Pancreas (tissue), 10 donors: ENCODE data around the gene MEAF6. TPM values are rescaled to one million over a fixed set of nuclear protein-coding genes. Genes with fewer than 3 reads are reported as not detected.
"Not testable (repeated sequence)": the region's sequence is repeated elsewhere in the genome, so short reads cannot be mapped to it uniquely, and the experiment has no call there.

Source experiments
- ATAC-seq, 4 donors: fragments of 200-7000 bp; cut with Tn5 transposase; one replicate each; pipeline versions ENCODE4 v1.8.0 to v1.9.1; 2020; ENCODE audit warnings: mild to moderate bottlenecking in 4 of 4, moderate library complexity in 4 of 4
- DNase-seq, 6 donors: peaks; one replicate each; pipeline ENCODE4 v3.0.0-alpha.2; 2020
- FAIRE-seq: peaks from 2 replicates; lab custom pipeline; 2012; peaks lifted over from hg19 to GRCh38; lab: Jason Lieb, UNC
- H3K27ac ChIP-seq, 4 donors: fragments of 200-600 bp; sonication (generic); 1 replicate in 3 of 4; 2 replicates in 1 of 4; pipeline versions ENCODE4 v1.5.0 to v1.8.0; 2020
- H3K27me3 ChIP-seq, 4 donors: fragments of 200-600 bp; one replicate each; pipeline ENCODE4 v1.8.0; 2021
- H3K36me3 ChIP-seq, 3 donors: fragments of 200-600 bp; sonication (generic) in 1 of 3; one replicate each; pipeline versions ENCODE4 v1.5.0 to v1.8.0; 2020 to 2021
- H3K4me1 ChIP-seq, 3 donors: fragments of 200-600 bp; one replicate each; pipeline ENCODE4 v1.8.0; 2021
- H3K4me3 ChIP-seq, 4 donors: fragments of 200-600 bp; sonication (generic) in 2 of 4; one replicate each; pipeline versions ENCODE4 v1.5.0 to v1.8.0; 2020 to 2021
- H3K9me3 ChIP-seq, 4 donors: fragments of 200-600 bp; one replicate each; pipeline ENCODE4 v1.8.0; 2021
- WGBS, 2 donors: extraction: QIAGEN DNeasy Blood & Tissue Kit; methylation state at CpG; one replicate each; pipeline ENCODE4 v1.1.7; 2013; 5-methylcytosine and 5-hydroxymethylcytosine counted together
- intact Hi-C, 3 donors: fragments of 100-400 bp; cut with DNase I; formaldehyde crosslinking; loops; one replicate each; pipeline versions ENCODE4 v1.11.1 to v1.14.2; 2022
- polyA plus RNA-seq, 2 donors: library from polyadenylated mRNA; stranded (reverse); fragments of 200-250 nt; gene quantifications; one replicate each; pipeline ENCODE4 v1.2.3, GENCODE V29; 2013
- total RNA-seq, 6 donors: library from RNA; stranded (reverse); fragmentation: NEBNext Ultra II Directional in 4 of 6; extraction: Animal tissue kit (Norgen Biotek cat#: 25700) in 4 of 6; gene quantifications; one replicate each; pipeline versions ENCODE4 v1.2.1 to v1.2.4, GENCODE V29; 2021 to 2023
- TF ChIP-seq, protein P1 (sequence below), 4 donors: fragments of 200-600 bp; sonication (generic) in 3 of 4; IDR thresholded peaks; one replicate each; pipeline versions ENCODE4 v1.5.0 to v1.8.0; 2021; ENCODE audit warnings: antibody characterized with exemption in 4 of 4
- donor health status: healthy with polysubstance abuse.
- donor health status: DM: no; HTN: no; CAD: no; lungs with moderate emphysema.
- donor health status: DM: no; HTN: no; CAD: no.
- donor health status: control.
- donor health status: control.
- donor health status: Bipolar disorder and iron deficiency.
- donor health status: DM: yes; HTN: yes; CAD: no.
- donor health status: DM: no; HTN: no; CAD: no.
- donor health status: DM: no; HTN: no; CAD: no.
- donor health status: DM: yes; HTN: yes; CAD: no.

Gene MEAF6
- total and polyA plus RNA-seq, 8 donors, result 26.1 to 59.8 (median 28.3) TPM

DNA sequence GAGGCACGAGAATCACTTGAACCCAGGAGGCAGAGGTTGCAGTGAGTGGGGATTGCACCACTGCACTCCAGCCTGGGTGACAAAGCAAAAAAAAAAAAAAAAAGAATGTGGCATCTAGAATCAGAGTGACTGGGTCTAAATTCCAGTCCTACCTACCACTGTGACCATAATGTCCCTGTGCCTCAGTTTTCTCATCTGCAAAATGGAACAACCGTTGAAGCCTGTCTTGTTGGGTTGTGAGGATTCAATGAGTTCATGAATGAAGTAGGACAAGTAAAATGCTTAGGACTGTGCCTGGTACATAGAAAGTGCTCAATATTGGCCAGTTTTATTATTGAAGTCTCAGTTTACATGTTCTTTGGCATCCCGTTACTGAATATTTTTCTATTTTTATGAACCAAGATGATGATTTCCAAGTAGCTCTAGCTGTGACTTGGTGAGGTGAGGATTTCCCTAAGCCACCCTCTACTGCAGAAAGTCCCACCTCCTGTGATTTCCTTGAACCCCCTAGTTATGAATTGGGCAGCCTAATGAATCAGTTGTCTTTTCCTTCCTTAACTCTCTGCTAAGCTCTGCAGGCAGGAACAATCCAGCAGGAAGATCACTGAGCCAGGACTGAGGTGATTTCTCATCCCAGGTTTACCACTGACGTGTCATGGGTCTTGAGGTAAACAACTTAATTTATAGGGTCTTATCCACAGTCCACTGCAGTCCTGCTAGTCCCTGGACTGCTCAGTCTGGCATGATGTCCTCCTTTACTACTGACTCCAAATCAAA lies 18.9 kb upstream of the MEAF6 start:
- WGBS, 2 donors, result 87 to 97% methylated on average over 4 of the region's 4 CpGs
- H3K36me3 ChIP-seq, result peaks cover 0 to 11% (median 3%) of the 10 kb centered on the region in 3 donors
- FAIRE-seq (no peak), ATAC-seq (peak in 1 of 4 donors; percentile 8), DNase-seq (no peak)
- intact Hi-C loops, result no loop called here
- TF ChIP-seq, protein P1, sequence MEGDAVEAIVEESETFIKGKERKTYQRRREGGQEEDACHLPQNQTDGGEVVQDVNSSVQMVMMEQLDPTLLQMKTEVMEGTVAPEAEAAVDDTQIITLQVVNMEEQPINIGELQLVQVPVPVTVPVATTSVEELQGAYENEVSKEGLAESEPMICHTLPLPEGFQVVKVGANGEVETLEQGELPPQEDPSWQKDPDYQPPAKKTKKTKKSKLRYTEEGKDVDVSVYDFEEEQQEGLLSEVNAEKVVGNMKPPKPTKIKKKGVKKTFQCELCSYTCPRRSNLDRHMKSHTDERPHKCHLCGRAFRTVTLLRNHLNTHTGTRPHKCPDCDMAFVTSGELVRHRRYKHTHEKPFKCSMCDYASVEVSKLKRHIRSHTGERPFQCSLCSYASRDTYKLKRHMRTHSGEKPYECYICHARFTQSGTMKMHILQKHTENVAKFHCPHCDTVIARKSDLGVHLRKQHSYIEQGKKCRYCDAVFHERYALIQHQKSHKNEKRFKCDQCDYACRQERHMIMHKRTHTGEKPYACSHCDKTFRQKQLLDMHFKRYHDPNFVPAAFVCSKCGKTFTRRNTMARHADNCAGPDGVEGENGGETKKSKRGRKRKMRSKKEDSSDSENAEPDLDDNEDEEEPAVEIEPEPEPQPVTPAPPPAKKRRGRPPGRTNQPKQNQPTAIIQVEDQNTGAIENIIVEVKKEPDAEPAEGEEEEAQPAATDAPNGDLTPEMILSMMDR (IDR thresholded peaks at IDR 0.05), result no peak
- no peaks in the 10 kb centered on the region for H3K9me3 ChIP-seq
- H3K4me1 ChIP-seq, result peaks cover 0 to 11% (median 0%) of the 10 kb centered on the region in 3 donors
- H3K27ac ChIP-seq, result peak overlapping the region; percentile 30 to 79 (median 65)
- H3K27me3 ChIP-seq, result no peaks in the 10 kb centered on the region
- no peak overlapping the region for H3K4me3 ChIP-seq

DNA sequence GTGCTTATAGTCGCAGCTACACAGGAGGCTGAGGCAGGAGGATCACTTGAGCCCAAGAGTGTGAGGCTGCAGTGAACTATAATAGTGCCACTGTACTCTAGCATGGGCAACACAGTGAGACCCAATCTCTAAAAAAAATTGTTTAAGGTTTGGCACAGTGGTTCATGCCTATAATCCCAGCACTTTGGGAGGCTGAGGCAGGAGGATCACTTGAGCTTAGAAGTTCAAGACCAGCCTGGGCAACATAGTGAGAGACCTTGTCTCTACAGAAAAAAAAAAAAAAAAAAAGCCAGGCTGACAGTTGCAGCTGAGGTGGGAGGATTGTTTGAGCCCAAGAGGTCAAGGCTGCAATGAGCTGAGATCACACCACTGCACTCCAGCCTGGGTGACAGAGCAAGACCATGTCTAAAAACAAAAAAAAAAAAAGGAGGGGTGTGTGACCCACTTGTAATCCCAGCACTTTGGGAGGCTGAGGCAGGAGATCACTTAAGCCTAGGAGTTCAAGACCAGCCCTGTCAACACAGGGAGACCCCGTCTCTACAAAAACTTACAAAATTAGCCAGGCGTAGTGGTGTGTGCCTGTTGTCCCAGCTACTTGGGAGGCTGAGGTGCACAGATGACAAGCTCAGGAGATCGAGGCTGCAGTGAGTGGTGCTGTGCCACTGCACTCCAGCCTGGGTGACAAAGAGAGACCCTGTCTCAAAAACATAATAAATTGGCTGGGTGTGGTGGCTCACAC lies 18.0 kb upstream of the MEAF6 start:
- FAIRE-seq, H3K9me3 ChIP-seq, H3K27me3 ChIP-seq, intact Hi-C loops, H3K36me3 ChIP-seq, ATAC-seq, H3K4me3 ChIP-seq, H3K27ac ChIP-seq, DNase-seq: not testable (repeated sequence)
- peaks cover 0 to 11% (median 0%) of the 10 kb centered on the region in 3 donors for H3K4me1 ChIP-seq
- WGBS, 2 donors, result 91 to 95% methylated on average over 4 of the region's 4 CpGs

DNA sequence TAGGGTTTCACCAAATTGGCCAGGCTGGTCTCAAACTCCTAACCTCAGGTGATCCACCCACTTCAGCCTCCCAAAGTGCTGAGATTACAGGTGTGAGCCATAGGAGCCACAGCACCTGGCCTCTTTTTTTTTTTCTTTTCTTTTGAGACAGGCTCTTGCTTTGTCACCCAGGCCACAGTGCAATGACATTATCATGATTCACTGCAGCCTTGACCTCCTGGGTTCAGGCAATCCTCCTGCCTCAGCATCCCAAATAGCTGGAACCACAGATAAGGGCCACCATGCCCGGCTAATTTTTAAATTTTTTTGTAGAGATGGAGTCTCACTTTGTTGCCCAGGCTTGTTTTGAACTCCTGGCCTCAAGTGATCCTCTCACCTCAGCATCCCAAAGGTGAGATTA lies 15.3 kb upstream of the MEAF6 start:
- H3K27me3 ChIP-seq, H3K4me1 ChIP-seq, H3K9me3 ChIP-seq, DNase-seq, H3K4me3 ChIP-seq, intact Hi-C loops, H3K27ac ChIP-seq, ATAC-seq, H3K36me3 ChIP-seq, FAIRE-seq: not testable (repeated sequence)
- 57 to 58% methylated on average over 1 of the region's 1 CpG for WGBS, 2 donors

GRCh38 chr1:37519613-37520012 lies 5.0 kb upstream of the MEAF6 start:
- intact Hi-C loops, result no loop called here
- no peak for ATAC-seq
- no peak for FAIRE-seq
- Histone ChIP-seq H3K27ac (no peak overlapping the region), H3K4me1 (no peaks in the 10 kb centered on the region), H3K4me3 (no peak overlapping the region), H3K9me3 (no peaks in the 10 kb centered on the region), H3K36me3 (no peaks in the 10 kb centered on the region), H3K27me3 (no peaks in the 10 kb centered on the region)
- DNase-seq, result no peak
- TF ChIP-seq, protein P1 (IDR thresholded peaks at IDR 0.05), result no peak

DNA sequence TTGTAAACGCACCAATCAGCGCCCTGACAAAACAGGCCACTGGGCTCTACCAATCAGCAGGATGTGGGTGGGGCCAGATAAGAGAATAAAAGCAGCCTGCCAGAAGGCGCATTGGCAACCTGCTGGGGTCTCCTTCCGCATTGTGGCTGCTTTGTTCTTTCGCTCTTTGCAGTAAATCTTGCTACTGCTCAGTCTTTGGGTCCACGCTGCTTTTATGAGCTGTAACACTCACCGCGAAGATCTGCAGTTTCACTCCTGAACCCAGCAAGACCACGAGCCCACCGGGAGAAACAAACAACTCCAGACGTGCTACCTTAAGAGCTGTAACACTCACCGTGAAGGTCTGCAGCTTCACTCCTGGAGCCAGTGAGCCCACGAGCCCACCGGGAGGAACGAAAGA lies 4.4 kb upstream of the MEAF6 start:
- ATAC-seq, H3K4me3 ChIP-seq, FAIRE-seq, H3K27ac ChIP-seq, DNase-seq, H3K27me3 ChIP-seq, intact Hi-C loops, H3K36me3 ChIP-seq, H3K4me1 ChIP-seq, H3K9me3 ChIP-seq: not testable (repeated sequence)
- 77 to 82% methylated on average over 15 of the region's 15 CpGs for whole genome bisulfite sequencing, 2 donors

- WGBS, 2 donors, result 88 to 91% methylated on average over 15 to 28 of the region's 31 CpGs
- DNase-seq, result peak in 1 of 6 donors; percentile 57
- H3K9me3 ChIP-seq, H3K27ac ChIP-seq, intact Hi-C loops, H3K27me3 ChIP-seq, ATAC-seq, H3K4me1 ChIP-seq, FAIRE-seq, H3K4me3 ChIP-seq, H3K36me3 ChIP-seq: not testable (repeated sequence)
These were observed 3.7 kb upstream of the MEAF6 start for GRCh38 chr1:37518241-37518640.
